Heart left ventricle (tissue), 16 donors: ENCODE measurements around the gene GPR83. TPM values are rescaled to one million over a fixed set of nuclear protein-coding genes. Genes with fewer than 3 reads are reported as not detected.

ENCODE experiments used
- ATAC-seq, 4 donors: fragments of 200-7000 bp; cut with Tn5 transposase; one replicate each; pipeline ENCODE4 v1.9.1; 2020 to 2022; ENCODE audit warnings: moderate library complexity in 4 of 4, mild to moderate bottlenecking in 3 of 4, moderate number of reproducible peaks in 1 of 4
- DNase-seq, 5 donors: peaks; one replicate each; pipeline ENCODE4 v3.0.0-alpha.2; 2020
- H3K27ac ChIP-seq, 12 donors: fragments of 200-600 bp; sonication (generic) in 4 of 12; one replicate each; pipeline versions ENCODE4 v1.5.0 to v1.8.0; 2016 to 2022; ENCODE audit warnings: mild to moderate bottlenecking in 2 of 12
- H3K27me3 ChIP-seq, 9 donors: fragments of 200-600 bp; sonication (generic) in 2 of 9; one replicate each; pipeline versions ENCODE4 v1.5.1 to v1.8.0; 2016 to 2022; ENCODE audit warnings: mild to moderate bottlenecking in 3 of 9
- H3K36me3 ChIP-seq, 9 donors: fragments of 200-600 bp; sonication (generic) in 2 of 9; one replicate each; pipeline versions ENCODE4 v1.5.0 to v1.8.0; 2018 to 2022; ENCODE audit warnings: mild to moderate bottlenecking in 2 of 9
- H3K4me1 ChIP-seq, 12 donors: fragments of 200-600 bp; sonication (generic) in 4 of 12; one replicate each; pipeline versions ENCODE4 v1.5.0 to v1.8.0; 2016 to 2022; ENCODE audit warnings: mild to moderate bottlenecking in 3 of 12
- H3K4me3 ChIP-seq, 12 donors: fragments of 200-600 bp; sonication (generic) in 4 of 12; one replicate each; pipeline versions ENCODE4 v1.5.0 to v1.8.0; 2017 to 2022; ENCODE audit warnings: mild to moderate bottlenecking in 9 of 12, moderate library complexity in 4 of 12
- H3K9me3 ChIP-seq, 12 donors: fragments of 200-600 bp; sonication (generic) in 4 of 12; one replicate each; pipeline versions ENCODE4 v1.5.0 to v1.8.0; 2016 to 2022; ENCODE audit warnings: mild to moderate bottlenecking in 1 of 12
- CTCF ChIP-seq, 12 donors: fragments of 200-600 bp; sonication (generic) in 4 of 12; IDR thresholded peaks; one replicate each; pipeline versions ENCODE4 v1.5.0 to v1.8.0; 2018 to 2022; ENCODE audit warnings: antibody characterized with exemption in 12 of 12, mild to moderate bottlenecking in 5 of 12
- POLR2A ChIP-seq, 2 donors: fragments of 450-650 bp; IDR thresholded peaks; one replicate each; pipeline ENCODE4 v1.6.1; 2017; ENCODE audit warnings: antibody characterized with exemption in 2 of 2, mild to moderate bottlenecking in 2 of 2, moderate library complexity in 2 of 2
- WGBS, 4 donors: extraction: QIAGEN DNeasy Blood & Tissue Kit in 2 of 4; methylation state at CpG; one replicate each; pipeline versions ENCODE4 v1.1.5 to v1.1.7; 2013 to 2018; 5-methylcytosine and 5-hydroxymethylcytosine counted together
- intact Hi-C, 10 donors: fragments of 100-400 bp; cut with DNase I; formaldehyde crosslinking; loops; one replicate each; pipeline versions ENCODE4 v1.11.1 to v1.14.2; 2022
- polyA plus RNA-seq, 2 donors: library from polyadenylated mRNA; stranded (reverse); fragments of 200-250 nt; gene quantifications; one replicate each; pipeline ENCODE4 v1.2.3, GENCODE V29; 2013
- total RNA-seq, 9 donors: library from RNA; depleted of rRNA in 2 of 9; stranded (reverse); fragments of >200 nt in 2 of 9; fragmentation: NEBNext Ultra II Directional in 3 of 9; extraction: Animal tissue kit (Norgen Biotek cat#: 25700) in 3 of 9; gene quantifications; one replicate each; pipeline versions ENCODE4 v1.1.0 to v1.2.4, GENCODE V29; 2016 to 2023
- donor health status: ischemic (EF 13 %, LVEDD 7.1; RV severe dilation, severe dysfunction).
- donor health status: healthy with polysubstance abuse.
- donor health status: DM: no; HTN: yes; CAD: no.
- donor health status: DM: no; HTN: no; CAD: no.
- donor health status: ischemic (EF 25% LVEDD 6.9; RV normal size, moderate dysfunction).
- donor health status: ischemic (EF 25% LVEDD 5.7; RV mildly dilated, moderate dysfunction).
- donor health status: healthy.
- donor health status: DM: yes; HTN: yes; CAD: no.
- donor health status: ischemic (EF 35%, LVEDD 5.7; RV mildly dilated, moderate dysfunction).
- donor health status: nonischemic (EF 11% LVEDD 7.7; RV severe dilation, severe dysfunction).
- donor health status: DM: yes; HTN: yes; CAD: no.
- donor health status: PGD.
- donor health status: ischemic (EF 29% LVEDD 5.4; RV normal size, mild dysfunction).
- donor health status: nonischemic (EF 23%, LVEDD 6.1; RV moderate dilation, normal function).

GPR83 gene
- total and polyA plus RNA-seq, 11 donors, result 0.04 to 0.44 (median 0.18) TPM; not detected in 2

GRCh38 chr11:94329501-94329900 is 71.7 kb downstream of the GPR83 start:
- TF ChIP-seq CTCF (IDR thresholded peaks at IDR 0.05), result no peak
- no peak for TF ChIP-seq POLR2A (IDR thresholded peaks at IDR 0.05)
- H3K4me1 ChIP-seq, result no peaks in the 10 kb centered on the region
- H3K9me3 ChIP-seq, result peaks cover 0 to 14% (median 0%) of the 10 kb centered on the region in 12 donors
- no peak overlapping the region for H3K4me3 ChIP-seq
- H3K36me3 ChIP-seq, result no peaks in the 10 kb centered on the region
- no peaks in the 10 kb centered on the region for H3K27me3 ChIP-seq
- no peak overlapping the region for H3K27ac ChIP-seq
- DNase-seq (no peak), ATAC-seq (no peak)
- intact Hi-C loops, result no loop called here
- WGBS, 4 donors, result 82 to 91% (median 89%) methylated on average over 3 of the region's 3 CpGs

GRCh38 chr11:94328587-94329080 is 72.6 kb downstream of the GPR83 start:
- WGBS, 4 donors, result 68 to 75% (median 73%) methylated on average over 6 of the region's 6 CpGs
- intact Hi-C loops, result no loop called here
- TF ChIP-seq POLR2A (IDR thresholded peaks at IDR 0.05), result no peak

More at GRCh38 chr11:94328587-94329080, 72.6 kb downstream of the GPR83 start:
- Histone ChIP-seq H3K9me3 (peaks cover 0 to 14% (median 0%) of the 10 kb centered on the region in 12 donors), H3K27me3 (no peaks in the 10 kb centered on the region), H3K36me3 (no peaks in the 10 kb centered on the region), H3K4me1 (no peaks in the 10 kb centered on the region), H3K27ac (no peak overlapping the region), H3K4me3 (no peak overlapping the region)
- DNase-seq (no peak), ATAC-seq (peak in 1 of 4 donors; percentile 46)

Other genes with a start within 250 kb of the GPR83 start
- gene IZUMO1R, start 96.8 kb downstream of the GPR83 start, total RNA-seq, result not detected
- not detected for gene IZUMO1R, start 96.8 kb downstream of the GPR83 start, polyA plus RNA-seq
- 10 to 100 TPM in 2 of 9 donors, 1 to 10 TPM in 7; 4.2 to 12.3 (median 8.4) TPM for gene MRE11, start 92.4 kb upstream of the GPR83 start, total RNA-seq
- gene MRE11, start 92.4 kb upstream of the GPR83 start, polyA plus RNA-seq, result 1 to 10 TPM; 1.9 to 6.3 TPM
- 1 to 10 TPM; 3.5 to 6.9 (median 5.7) TPM for gene ANKRD49, start 92.6 kb upstream of the GPR83 start, total RNA-seq
- gene ANKRD49, start 92.6 kb upstream of the GPR83 start, polyA plus RNA-seq, result 10 to 100 TPM in 1 of 2 donors, 1 to 10 TPM in 1; 5.6 to 10.5 TPM
- not detected for gene C11orf97, start 111.0 kb upstream of the GPR83 start, total RNA-seq
- gene C11orf97, start 111.0 kb upstream of the GPR83 start, polyA plus RNA-seq, result not detected
- 1 to 10 TPM; 1.0 to 4.7 (median 1.3) TPM for gene FUT4, start 142.5 kb upstream of the GPR83 start, total RNA-seq
- gene FUT4, start 142.5 kb upstream of the GPR83 start, polyA plus RNA-seq, result 1 to 10 TPM in 1 of 2 donors, under 1 TPM in 1; 0.46 to 1.0 TPM
- gene PIWIL4, start 165.9 kb upstream of the GPR83 start, total RNA-seq, result 1 to 10 TPM in 5 of 9 donors, under 1 TPM in 4; 0.68 to 2.4 (median 1.1) TPM
- gene PIWIL4, start 165.9 kb upstream of the GPR83 start, polyA plus RNA-seq, result 1 to 10 TPM in 1 of 2 donors, under 1 TPM in 1; 0.33 to 1.6 TPM